Lung (tissue), 12 donors: ENCODE results near the gene DVL3. TPM values are rescaled to one million over a fixed set of nuclear protein-coding genes. Genes with fewer than 3 reads are reported as not detected.

Experiments
- ATAC-seq: fragments of 200-7000 bp; cut with Tn5 transposase; one replicate; pipeline ENCODE4 v1.9.1; 2020; ENCODE audit warnings: moderate number of reproducible peaks; ENCODE audit not compliant: insufficient read depth, low FRiP score
- DNase-seq, 3 donors: peaks; one replicate each; pipeline ENCODE4 v3.0.0-alpha.2; 2013 to 2017
- H3K27ac ChIP-seq, 2 donors: one replicate each; pipeline ENCODE4 v1.5.1; 2013; ENCODE audit warnings: mild to moderate bottlenecking in 2 of 2, moderate library complexity in 2 of 2, control low read depth in 1 of 2, inconsistent platforms in 1 of 2, low read depth in 1 of 2, low read length in 1 of 2
- H3K27me3 ChIP-seq, 3 donors: one replicate each; pipeline ENCODE4 v1.5.1; 2013; ENCODE audit warnings: low read length in 2 of 3; ENCODE audit not compliant: control insufficient read depth in 3 of 3, insufficient read depth in 3 of 3
- H3K36me3 ChIP-seq, 4 donors: one replicate each; pipeline ENCODE4 v1.5.1; 2013; ENCODE audit warnings: low read length in 4 of 4, mild to moderate bottlenecking in 1 of 4, moderate library complexity in 1 of 4; ENCODE audit not compliant: control insufficient read depth in 4 of 4, insufficient read depth in 4 of 4
- H3K4me1 ChIP-seq, 5 donors: one replicate each; pipeline ENCODE4 v1.5.1; 2013; ENCODE audit warnings: low read length in 5 of 5, mild to moderate bottlenecking in 2 of 5, moderate library complexity in 1 of 5; ENCODE audit not compliant: control insufficient read depth in 5 of 5, insufficient read depth in 5 of 5
- H3K4me3 ChIP-seq: one replicate; pipeline ENCODE4 v1.5.1; 2013; ENCODE audit warnings: mild to moderate bottlenecking, control low read depth, moderate library complexity
- H3K9ac ChIP-seq, 2 donors: one replicate each; pipeline ENCODE4 v1.5.1; 2013; ENCODE audit warnings: low read length in 2 of 2, control low read depth in 1 of 2; ENCODE audit not compliant: insufficient read depth in 1 of 2
- H3K9me3 ChIP-seq, 4 donors: one replicate each; pipeline ENCODE4 v1.5.1; 2013; ENCODE audit warnings: low read length in 3 of 4, mild to moderate bottlenecking in 1 of 4, moderate library complexity in 1 of 4; ENCODE audit not compliant: control insufficient read depth in 4 of 4, insufficient read depth in 3 of 4
- WGBS, 2 donors: extraction: QIAGEN DNeasy Blood & Tissue Kit; methylation state at CpG; one replicate each; pipeline ENCODE4 v1.1.7; 2013; 5-methylcytosine and 5-hydroxymethylcytosine counted together
- polyA plus RNA-seq, 2 donors: library from polyadenylated mRNA; stranded (reverse); fragments of 200-250 nt; gene quantifications; one replicate each; pipeline ENCODE4 v1.2.1, GENCODE V29; 2013
- total RNA-seq, 2 donors: library from RNA; depleted of rRNA in 1 of 2; stranded (reverse); fragments of >200 nt in 1 of 2; gene quantifications; one replicate each; pipeline ENCODE4 v1.2.1, GENCODE V29; 2014 to 2021
- TF ChIP-seq, protein P1 (sequence below): IDR thresholded peaks from 2 replicates; pipeline ENCODE4 v1.5.1; 2012; ENCODE audit warnings: mild to moderate bottlenecking; ENCODE audit errors: control extremely low read depth, extremely low read depth
- donor health status: control.
- donor health status: control.
- donor health status: Bipolar disorder and iron deficiency.
- donor health status: healthy.
- donor health status: DM: yes; HTN: yes; CAD: no.

Gene DVL3
- total and polyA plus RNA-seq, 4 donors, result 37.8 to 73.5 (median 45.8) TPM

GRCh38 chr3:184193991-184194539 is 38.9 kb downstream of the DVL3 start:
- Histone ChIP-seq H3K27ac (no peak overlapping the region), H3K9me3 (no peaks in the 10 kb centered on the region), H3K27me3 (no peaks in the 10 kb centered on the region), H3K4me3 (no peak overlapping the region), H3K9ac (no peak overlapping the region), H3K36me3 (peaks cover 18 to 57% (median 36%) of the 10 kb centered on the region in 4 donors), H3K4me1 (no peaks in the 10 kb centered on the region)
- TF ChIP-seq, protein P1, sequence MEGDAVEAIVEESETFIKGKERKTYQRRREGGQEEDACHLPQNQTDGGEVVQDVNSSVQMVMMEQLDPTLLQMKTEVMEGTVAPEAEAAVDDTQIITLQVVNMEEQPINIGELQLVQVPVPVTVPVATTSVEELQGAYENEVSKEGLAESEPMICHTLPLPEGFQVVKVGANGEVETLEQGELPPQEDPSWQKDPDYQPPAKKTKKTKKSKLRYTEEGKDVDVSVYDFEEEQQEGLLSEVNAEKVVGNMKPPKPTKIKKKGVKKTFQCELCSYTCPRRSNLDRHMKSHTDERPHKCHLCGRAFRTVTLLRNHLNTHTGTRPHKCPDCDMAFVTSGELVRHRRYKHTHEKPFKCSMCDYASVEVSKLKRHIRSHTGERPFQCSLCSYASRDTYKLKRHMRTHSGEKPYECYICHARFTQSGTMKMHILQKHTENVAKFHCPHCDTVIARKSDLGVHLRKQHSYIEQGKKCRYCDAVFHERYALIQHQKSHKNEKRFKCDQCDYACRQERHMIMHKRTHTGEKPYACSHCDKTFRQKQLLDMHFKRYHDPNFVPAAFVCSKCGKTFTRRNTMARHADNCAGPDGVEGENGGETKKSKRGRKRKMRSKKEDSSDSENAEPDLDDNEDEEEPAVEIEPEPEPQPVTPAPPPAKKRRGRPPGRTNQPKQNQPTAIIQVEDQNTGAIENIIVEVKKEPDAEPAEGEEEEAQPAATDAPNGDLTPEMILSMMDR, result no peak
- DNase-seq, result no peak
- whole genome bisulfite sequencing, 2 donors, result 82 to 88% methylated on average over 9 of the region's 9 CpGs
- ATAC-seq, result no peak

GRCh38 chr3:184196536-184196935 is 41.4 kb downstream of the DVL3 start:
- DNase-seq, result no peak

GRCh38 chr3:184198509-184198908 is 43.3 kb downstream of the DVL3 start:
- 88 to 90% methylated on average over 9 of the region's 9 CpGs for WGBS, 2 donors

More at GRCh38 chr3:184196536-184196935, 41.4 kb downstream of the DVL3 start:
- Histone ChIP-seq H3K4me1 (no peaks in the 10 kb centered on the region), H3K9me3 (no peaks in the 10 kb centered on the region), H3K27me3 (no peaks in the 10 kb centered on the region), H3K36me3 (peaks cover 5 to 42% (median 22%) of the 10 kb centered on the region in 4 donors), H3K9ac (no peak overlapping the region), H3K27ac (no peak overlapping the region), H3K4me3 (no peak overlapping the region)
- TF ChIP-seq, protein P1, result no peak
- no peak for ATAC-seq
- WGBS, 2 donors, result 93 to 97% methylated on average over 6 of the region's 6 CpGs

More at GRCh38 chr3:184198509-184198908, 43.3 kb downstream of the DVL3 start:
- DNase-seq (no peak), ATAC-seq (no peak)
- Histone ChIP-seq H3K36me3 (peaks cover 3 to 28% (median 10%) of the 10 kb centered on the region in 4 donors), H3K27me3 (no peaks in the 10 kb centered on the region), H3K4me3 (no peak overlapping the region), H3K4me1 (no peaks in the 10 kb centered on the region), H3K9me3 (no peaks in the 10 kb centered on the region), H3K27ac (no peak overlapping the region), H3K9ac (no peak overlapping the region)
- TF ChIP-seq, protein P1, result no peak
